ENCODE measurements around the gene CHST9.

CHST9 gene

DNA sequence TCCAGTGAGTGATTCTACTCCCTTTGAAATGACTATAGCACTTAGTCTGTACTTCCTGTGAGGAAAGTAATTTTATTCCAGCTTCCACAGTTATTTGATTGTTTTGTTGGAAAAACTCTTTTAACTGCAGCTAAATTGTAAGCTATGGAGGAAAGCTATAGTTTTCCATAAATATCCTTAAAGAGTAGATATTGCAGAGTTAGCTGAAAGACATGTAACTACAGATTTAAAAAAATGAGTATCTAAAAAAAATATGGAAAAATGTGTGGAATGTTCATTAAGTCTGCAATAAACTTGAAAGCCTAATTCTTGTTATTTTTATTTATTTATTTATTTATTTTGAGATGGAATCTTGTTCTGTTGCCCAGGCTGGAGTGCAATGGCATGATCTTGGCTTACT lies 262.8 kb downstream of the CHST9 start:
- no peak for DNase-seq

DNA sequence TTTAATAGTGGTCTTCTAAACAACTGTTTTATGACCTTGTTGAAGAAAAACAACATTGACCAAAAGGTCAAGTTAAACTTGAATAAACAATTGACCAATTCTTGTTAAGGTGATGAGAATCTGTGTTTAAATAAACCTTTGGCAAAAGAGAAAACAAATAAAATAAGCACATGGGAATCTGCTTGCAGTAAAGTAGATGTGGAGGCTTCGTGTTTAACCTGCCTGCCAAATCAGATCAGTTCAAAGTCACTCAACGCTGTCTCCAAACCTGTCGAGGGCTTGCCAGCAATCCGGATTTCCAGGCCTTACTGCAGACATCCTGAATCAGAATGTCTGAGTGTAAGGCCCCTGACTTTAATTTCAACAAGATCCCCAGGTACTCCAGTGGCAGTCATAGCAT lies 264.5 kb downstream of the CHST9 start:
- DNase-seq, result no peak

DNA sequence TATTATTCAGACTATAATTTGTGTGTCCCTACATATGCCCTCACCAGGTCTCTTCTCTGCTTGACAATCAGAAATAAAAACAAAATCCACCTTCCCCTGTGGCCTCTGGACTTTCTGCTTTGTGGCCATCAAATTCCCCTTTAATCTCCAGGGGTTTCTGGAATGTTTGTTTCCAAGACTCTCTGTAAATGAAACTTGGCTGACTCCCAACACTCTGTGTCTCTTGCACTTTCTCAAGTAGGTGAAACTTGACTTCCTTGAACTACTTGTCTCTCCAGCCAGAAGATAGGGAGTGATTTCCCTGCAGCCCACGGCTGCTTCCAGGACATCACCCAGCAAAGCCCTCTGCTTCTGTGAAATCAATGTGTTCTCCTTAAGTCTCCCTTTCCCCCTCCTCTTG lies 265.5 kb downstream of the CHST9 start:
- DNase-seq, result no peak

DNA sequence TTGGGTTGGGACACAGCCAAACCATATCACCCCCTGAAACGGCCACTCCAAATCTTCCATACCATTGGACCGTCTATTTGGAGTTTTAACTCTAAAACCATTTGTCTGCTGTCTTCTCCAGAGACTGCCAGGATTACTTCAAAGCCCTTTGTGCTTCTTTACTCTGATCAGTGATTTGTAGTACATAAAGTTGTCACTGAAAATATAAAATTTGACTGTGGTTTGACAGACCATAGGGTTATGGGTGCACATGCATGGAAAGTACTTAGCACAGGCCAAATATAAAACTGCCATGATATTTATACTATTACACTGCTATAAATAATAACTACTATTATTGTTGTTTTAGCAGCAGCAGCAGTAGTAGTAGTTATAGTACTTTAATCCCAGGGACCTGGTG lies 265.9 kb downstream of the CHST9 start:
- DNase-seq, result no peak

DNA sequence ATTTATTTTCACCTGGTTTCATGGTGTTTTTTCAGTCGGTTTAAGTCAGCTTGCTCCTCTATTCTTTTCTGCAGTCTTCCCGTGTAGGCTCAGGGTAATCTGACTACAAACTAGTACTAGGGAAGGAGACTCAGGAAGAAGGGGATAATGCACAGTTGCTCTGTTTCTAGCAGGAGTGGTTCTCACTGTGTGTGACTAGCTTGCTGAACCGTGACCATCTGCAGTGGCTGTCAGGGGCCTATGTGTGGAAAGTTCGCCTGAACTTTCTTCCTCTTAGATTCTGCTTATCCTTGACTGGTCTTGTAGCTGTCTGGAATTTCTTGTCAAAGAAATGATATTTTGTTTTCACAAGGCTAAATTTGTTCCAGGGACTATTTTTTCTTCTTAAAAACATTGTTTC lies 273.3 kb downstream of the CHST9 start:
- no peak for DNase-seq

DNA sequence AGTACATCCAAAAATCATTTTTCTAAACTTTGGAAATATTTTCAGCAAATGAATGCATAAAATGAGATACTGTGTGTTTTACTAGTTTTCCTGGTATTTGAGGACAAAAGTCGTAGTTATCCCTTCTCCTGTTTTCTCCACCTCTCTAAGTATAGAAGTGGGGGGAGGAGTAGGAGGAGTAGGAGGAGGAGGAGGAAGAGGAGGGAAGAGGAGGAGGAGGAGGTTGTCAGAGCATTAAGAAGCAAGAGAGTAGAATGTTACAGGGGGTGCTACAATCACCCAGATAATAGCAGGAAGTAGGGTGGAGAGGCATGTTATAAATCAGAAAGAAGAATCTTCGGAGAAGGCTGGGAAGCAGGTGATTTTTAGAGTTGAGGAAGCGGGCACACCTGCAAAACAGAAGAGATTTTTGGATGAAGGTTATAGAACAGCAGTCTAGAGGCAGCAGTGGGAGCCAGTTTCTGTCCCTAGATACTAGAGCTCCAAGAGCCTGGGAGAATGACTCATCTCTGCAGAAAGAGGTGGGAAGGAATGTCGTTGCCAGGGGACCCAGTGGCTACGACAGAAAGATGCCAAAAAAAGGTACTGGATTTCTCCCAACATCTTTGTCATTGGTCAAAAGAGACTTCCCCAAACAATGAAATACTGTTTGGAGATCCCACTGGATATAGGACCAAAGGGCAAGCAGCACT lies 275.4 kb downstream of the CHST9 start:
- DNase-seq, result no peak

DNA sequence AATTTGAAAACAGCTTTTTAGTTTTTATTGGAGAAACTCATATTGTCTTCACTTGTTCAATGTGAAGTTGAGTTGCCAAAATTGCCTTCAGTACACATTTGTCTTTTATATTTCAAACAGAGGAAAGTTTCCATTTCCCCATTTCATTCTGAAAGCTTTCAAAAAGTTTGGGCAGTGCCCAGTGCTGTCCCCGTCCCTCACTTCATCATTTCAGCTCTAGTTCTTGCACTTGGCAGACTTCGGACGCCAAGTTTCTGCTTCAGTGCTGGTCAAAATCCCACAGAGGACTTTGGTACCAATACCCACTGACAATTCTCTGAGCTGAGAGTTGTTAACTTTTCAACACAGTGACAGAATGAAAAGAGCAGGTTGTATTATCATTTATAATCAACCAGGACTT lies 276.2 kb downstream of the CHST9 start:
- DNase-seq, result no peak

DNA sequence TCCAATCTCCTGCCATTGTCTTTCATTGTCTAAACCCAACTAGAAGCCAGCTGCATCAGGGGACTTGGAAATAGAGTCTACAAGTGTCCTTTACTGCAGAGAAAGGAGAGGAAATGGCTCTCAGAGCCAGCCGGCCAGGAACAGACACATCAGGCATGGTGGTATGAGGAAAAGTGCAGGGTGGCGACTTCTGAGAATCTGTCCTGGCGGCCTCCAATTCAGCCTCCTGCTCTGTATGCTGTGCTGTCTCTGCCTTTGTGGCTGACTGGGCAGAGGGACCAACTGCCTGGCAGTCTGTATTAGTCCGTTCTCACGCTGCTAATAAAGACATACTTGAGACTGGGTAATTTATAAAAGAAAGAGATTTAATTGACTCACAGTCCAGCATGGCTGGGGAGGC lies 282.8 kb downstream of the CHST9 start:
- DNase-seq, result no peak

DNA sequence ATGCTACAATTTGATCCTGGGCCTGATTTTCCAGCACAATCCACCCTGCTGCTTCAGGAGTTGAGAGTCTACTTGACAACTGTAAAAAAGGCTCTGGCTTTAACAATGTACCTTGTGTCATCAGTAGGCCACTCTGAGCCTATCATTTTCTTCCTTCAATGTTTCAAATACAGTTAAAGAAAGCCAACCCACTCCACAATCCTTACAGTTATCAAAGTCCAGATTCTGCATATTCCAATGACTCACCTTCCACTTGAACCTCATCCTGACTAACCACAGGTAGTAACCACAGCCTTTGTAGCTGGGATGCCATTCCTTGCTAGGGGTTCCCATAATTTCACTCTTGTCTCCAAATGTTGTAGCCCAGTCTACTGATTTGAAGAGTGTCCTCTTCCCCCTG lies 284.1 kb downstream of the CHST9 start:
- DNase-seq, result no peak

DNA sequence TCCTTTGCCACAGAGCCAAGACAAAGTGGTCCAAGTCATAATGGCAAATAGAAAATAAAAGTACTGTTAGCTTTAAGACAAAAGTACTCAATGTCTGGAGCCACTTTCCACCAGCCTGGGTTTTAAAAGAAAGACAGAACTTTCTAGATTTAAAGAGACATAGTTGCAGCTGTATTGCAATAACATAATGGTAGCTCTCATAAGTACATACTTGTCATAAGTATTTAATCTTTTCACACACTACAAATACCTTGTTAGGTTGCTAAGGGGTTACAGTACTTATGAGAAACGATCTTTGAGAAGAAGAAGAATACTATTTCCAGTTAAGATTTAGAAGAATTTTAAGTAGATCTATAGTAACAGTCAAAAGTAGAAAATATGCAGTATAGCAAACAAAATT lies 290.7 kb downstream of the CHST9 start:
- DNase-seq, result no peak

DNA sequence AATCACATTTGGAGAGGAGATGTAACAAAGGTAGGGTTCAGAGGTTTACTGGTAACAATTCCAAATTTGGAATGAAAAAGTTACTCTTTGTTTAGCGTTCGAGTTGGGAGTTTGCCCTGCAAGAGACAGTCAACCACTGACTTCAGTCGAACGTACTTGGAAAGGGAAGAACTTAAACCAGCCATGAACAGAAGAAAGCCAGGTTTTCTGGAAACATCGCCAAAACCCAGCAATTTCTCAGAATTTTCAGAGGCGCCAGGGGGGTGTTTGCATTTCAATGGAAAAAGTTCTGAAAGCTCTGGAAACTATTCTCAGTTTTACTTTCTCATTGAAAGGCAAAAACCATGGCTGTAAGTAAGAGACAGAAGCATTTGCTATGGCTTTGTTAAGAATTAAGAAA lies 291.1 kb downstream of the CHST9 start:
- no peak for DNase-seq

DNA sequence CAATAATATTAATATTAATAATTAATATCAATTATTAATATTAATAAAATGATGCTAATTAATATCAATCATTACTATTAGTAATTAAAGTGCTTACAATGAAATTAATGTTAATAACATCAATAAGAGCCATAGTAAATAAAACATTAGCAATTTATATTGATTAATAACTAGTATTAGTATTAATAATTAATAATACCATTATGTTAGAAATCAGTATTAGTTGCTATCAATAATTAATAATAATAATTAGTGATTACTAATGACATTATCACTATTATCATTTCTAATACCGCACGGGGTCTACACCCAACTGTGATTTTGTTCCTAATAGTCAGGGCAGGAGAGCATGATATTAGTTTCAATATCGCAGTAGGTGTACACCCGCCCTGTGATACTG lies 296.8 kb downstream of the CHST9 start:
- no peak for DNase-seq

DNA sequence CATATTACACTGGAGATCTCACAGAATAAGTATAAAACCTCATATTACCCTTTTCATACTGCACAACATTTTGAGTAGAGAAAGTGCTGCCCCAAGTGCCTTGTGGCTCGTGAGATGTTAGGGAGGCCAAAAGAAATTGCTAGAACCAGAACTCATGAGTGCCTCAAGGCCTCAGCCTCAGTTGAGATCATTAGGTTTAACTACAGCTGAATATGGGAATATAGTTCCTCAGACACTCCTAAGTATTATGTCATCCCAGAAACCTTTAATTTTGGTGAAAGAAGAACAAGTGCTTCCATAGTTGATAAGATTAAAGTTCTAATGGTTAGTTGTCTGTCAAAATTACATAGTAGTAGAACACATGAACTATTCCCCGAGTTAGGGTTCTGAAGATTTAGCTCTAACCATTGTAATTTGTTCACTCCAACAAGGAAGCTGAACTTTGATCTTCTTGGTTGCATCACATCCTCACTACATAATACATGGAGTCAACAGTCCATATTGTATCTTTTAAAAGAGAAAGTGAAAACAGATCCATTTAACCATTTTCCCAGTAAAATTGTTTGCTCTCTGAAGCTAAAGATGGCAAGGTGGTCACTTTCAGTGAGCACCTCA lies 310.0 kb downstream of the CHST9 start:
- DNase-seq, result no peak

DNA sequence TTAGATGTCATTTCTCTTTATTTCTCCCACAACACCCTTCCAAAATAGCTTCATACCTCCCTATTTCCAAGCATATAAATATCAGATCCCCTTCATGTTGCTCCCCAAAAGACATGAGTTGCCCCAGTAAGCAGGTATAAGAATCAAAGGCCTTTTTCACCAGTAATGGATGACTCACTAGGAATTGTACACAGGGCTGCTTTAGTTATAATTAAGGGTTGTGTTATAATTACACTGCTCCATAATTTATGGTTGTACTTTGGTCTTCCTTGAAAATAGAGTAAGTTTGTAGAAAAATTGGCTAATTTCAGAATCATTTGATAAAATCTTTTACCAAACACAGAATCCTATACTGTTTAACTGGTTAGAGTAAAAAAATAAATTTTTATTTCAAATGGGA lies 310.8 kb downstream of the CHST9 start:
- DNase-seq, result no peak

DNA sequence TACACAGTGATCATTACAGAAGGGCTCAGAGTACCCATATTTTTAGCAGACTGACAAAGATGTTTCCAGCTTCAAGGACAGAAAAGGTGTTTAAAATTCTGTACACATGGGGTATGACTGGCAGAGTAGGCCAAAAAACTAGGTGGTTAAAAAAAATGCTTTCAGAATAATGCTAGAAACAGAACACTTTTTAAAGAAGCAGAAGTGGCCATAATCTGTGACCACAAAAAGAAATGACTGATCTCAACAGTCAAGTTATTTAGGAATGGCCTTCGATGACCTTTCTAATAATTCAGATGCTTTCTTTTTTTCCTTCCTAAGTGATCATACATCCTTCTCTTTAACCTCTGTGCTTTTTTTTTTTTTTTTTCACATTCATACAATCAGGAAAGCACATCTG lies 315.5 kb downstream of the CHST9 start:
- no peak for DNase-seq

DNA sequence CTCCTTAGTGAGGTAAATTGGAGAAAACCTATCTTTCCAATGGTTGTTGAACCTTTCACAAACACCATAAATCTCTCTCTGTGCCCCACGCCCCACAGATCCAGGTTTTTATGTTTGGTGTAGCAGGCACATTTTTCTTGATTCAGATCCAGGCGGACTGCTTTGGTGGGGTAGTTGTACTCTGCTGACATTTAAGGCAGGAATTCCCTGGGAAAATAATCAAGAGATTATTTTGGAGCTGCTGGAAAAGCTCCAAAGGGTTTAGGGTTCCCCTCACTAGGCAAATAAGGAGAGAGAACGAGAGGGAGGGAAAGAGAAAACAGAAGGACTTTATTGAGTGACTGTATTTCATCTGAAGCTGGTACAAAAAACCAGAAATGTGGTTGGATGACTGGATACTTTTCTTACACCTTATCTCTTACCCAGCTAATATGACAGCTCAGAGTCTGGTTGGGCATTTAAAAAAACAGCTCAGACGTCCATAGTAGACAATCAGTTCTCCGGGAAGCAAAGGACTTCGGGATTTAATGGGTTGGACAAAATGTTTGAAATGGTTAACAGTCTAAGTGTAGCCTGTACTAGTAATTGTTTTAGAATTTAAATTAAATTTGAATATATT lies 316.0 kb downstream of the CHST9 start:
- no peak for DNase-seq

DNA sequence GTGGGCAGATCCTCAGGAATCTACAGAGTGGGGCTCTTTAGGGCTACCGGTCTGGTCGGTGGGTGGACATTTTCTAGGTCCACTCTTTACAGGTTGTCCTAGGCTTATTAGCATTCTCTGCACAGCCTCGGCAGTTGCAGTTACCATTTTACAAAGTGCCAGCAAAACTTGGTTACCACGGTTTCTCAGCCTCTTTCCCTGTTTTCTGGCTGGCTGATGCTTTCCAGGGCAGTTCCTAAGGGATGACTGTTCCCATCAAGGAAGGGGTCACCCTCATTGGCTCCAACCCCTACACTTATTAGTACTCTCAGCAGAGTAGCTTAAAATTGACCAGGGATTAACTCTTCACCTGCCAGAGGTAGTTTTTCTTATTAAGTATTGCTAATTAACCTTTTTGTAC lies 317.6 kb downstream of the CHST9 start:
- no peak for DNase-seq

DNA sequence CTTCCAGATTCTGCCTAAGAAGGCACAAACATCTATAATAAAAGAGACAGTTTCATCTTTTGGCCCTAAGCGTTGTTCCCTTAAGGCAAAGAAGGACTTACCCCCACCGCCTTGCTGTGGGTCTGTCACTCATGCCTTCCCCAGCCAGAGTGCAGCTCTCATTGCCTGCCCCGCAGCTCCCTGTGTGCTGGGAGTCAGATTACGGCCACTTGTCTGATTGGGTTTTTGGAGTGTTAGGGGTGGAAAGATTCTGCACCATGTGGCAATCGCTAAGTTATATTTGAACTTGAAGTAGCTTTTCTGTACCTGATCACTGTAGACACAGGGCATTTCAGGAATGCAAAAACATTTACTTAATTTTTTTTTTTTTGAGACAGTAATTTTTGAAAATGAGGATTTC lies 319.6 kb downstream of the CHST9 start, which contains the start of gene AQP4:
AQP4 (minus strand) TSS at position 151 of the 400 bp plus-strand sequence; CDS start at position 133, 18 bp downstream.
- DNase-seq, result no peak

DNA sequence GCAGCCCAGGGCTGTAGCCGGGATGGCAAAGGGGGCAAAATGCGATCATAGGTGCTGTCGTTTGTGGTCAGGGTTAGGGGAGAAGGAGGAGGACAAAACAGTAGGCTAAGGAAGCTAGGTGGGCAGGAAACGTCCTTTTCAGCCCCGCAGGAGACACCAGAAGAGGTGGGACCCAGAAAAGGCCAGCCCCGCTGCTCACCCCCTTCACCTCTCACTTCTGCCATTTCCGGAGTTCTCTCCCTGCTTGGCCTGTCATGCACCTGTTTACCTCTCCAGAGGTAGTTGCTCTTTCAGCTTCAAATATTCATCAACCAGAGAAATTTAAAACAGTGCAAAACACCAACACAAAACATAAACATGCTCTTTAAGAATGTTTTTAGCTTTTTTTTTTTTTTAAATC lies 320.4 kb downstream of the CHST9 start:
- DNase-seq, result no peak

DNA sequence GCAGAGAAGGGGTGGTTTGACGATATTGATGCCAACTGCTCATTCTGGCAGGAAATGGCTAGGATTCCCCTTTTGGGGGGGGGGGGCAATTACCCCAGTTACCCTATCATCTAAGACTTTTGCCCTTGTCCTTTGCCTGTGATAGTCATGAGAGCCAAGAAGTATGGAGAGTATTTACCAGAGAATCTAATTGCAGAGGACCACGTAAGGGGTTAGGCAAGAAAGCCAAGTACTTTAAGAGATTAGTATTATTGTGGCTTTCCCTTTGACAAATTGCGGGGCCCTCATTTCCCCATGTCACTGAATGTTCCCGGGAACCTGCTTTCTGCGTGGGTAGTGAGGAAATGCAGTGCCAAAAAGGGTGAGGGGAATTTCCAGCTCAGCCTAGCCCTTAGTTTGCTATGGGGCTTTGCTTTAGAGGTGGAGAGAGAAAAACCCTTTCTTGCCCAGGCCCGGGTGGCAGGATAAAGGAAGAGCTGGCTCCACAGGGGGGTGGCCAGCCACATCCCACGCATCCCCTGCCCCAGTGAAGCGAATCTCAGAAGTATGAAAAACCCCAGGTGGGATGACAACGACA lies 321.1 kb downstream of the CHST9 start:
- DNase-seq, result no peak

DNA sequence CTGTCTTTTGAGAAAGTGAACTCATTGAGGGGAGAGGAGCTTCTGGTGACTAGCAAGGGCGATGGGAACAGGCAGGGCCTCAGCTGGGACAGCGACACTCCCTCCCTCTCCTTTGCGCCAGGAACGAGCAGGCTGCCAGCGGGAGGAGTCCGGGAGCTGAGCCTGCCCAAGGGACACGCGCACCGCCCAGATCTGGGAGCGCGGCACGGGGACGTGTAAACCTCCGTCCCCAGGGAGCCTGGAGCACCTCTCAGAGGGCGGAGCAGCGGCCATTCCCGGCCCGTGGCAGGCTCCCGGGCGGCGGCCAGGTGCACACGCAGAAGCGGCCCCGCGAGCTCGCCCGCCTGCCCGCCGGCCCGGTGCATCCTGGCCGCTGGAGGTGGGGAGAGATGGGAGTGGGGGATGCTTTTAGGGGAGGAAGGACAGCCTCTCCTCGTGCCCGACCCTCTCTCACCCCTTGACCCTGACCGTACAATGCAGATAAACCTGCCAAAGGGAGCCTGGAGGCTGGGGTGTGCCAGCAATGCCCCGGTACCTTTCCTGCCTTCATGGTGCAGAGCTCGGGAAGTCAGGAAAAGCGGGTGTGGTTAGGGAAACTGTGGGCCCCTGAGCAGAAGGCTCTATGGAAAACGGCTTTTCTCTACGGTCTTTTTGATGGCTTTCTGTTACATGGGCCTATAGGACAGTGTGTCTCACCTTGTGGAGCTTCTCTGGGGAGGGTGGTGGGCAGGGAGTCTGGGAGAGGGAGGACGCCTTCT lies 321.8 kb downstream of the CHST9 start:
- DNase-seq, result no peak

DNA sequence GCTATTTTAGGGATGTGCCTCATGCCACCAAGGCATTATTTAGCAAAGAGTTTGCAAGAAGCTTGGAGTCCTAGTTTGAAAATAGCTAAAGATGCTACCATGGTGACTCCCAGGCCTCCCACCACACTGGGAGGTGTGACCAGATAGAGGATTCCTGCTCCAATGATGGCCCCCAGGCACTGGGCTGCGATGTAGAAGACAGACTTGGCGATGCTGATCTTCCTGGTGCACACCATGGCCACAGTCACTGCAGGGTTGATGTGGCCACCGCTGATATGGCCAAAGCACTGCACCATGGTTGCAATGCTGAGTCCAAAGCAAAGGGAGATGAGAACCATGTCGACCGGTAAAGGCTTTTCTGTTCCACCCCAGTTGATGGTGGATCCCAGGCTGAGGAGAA lies 323.0 kb downstream of the CHST9 start:
- no peak for DNase-seq
